Myocyte (in vitro differentiated cells): ENCODE measurements around the gene MYORG. TPM values are rescaled to one million over a fixed set of nuclear protein-coding genes. Genes with fewer than 3 reads are reported as not detected.

Experiments used
- DNase-seq: peaks from one replicate; pipeline ENCODE4 v3.0.0-alpha.2; 2012; ENCODE audit warnings: low read depth
- total RNA-seq: library from RNA; depleted of rRNA; stranded (reverse); fragments of >200 nt; gene quantifications from 2 replicates; pipeline ENCODE4 v1.2.3, GENCODE V29; 2014

MYORG gene
- total RNA-seq, 1 donor from 2014 or later: 7.6 TPM

DNA sequence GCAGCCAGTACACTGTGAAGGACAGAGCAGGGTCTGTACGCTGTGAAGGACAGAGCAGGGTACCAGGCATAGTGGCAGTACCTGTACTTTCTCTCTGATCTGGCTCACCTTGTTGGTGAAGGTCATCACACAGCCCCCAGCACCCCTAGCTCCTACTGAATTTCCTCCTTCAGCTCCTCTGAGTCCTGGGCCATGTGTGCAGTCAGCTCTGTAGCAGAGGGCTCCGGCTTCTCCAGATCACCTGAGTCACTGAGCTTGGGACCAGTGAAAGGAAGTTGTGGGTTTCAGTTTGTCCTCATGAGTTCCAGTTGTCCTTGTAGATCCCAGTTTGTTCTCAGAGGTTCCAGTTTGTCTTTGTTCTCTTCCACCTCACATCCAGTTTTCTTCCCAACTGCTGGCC is 41.8 kb downstream of the MYORG start:
- no peak for DNase-seq

DNA sequence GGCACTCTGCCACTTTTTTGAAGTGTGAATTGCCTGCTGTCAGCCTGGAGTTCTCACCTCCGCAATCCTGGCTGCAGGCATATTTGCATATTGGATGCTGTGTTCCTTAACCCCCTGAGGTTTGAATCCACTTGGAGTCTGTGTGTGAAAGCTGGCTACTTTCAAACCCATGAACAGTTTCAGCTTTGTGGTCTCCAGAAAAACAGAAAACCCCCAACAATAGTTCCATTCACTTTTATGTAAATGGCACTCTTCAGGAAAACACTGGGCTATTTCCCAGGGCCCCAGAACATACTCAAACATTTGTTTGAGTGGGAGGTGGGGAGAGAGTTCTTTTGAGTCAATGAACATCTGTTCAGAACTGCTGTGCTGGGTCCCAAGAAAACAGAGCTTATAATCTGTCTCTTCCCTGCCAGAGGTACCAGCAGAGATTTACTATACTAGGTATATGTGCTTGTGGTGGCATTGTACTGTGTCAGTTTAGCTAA is 42.3 kb downstream of the MYORG start:
- no peak for DNase-seq

DNA sequence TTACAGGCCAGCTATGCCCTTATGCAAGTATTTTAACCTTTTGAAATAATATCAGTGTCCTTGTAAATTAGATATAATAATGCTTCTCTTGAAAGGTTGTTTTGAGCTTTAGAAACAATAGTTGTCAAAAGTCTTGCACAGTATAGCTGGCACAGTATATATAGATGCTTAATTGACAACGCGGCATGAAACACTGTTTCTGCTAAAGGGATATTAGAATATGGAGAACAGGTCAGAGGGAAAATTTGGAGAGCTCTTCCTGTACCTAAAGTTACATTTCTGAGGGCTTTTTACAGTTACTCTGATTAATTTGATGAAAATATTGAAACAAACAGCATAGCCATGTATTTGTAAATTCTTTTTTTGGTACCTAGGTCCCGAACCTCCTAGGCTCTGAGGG is 42.9 kb downstream of the MYORG start:
- DNase-seq: no peak

DNA sequence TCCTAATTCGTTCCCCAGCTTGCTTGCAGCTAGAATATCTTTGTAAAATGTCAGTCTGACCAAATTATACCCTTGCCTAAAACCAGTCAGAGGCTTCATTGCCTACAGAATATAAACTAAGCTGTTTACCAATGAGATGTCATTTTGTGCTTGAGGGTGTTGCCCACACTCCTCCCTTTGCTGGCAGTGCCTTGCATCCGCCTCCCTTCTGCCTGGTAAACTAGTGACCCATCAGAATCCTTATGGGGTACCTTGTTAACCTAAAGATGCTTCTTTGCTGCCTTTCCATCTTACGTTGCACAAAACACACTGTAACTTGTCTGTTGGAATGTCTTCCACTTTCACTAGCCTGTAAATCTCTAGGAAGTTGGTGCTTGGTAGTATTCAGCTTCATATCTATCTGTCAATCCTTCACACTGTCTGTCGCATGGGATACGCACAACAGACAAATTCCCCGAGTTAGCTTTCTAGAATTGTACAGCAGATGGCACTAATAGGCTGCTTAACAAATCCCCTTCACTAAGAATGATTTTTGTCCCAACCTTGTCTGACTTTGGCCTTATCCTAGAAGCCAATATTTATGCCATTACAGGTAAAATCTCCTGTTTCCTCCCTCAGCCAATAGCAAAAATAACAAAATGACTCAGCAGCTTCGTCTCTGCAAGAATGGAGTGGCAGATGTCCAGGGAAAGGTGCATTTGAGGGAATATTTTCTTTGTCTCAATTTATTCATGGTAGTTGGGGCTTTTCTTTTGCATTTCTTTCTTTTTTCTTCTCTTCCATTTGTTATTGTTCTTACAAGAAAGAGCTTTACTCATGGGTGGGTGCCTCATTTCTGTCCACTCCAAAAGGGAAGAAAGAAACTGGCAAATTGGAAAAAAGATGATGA is 44.4 kb downstream of the MYORG start:
- peak; percentile 58 for DNase-seq

DNA sequence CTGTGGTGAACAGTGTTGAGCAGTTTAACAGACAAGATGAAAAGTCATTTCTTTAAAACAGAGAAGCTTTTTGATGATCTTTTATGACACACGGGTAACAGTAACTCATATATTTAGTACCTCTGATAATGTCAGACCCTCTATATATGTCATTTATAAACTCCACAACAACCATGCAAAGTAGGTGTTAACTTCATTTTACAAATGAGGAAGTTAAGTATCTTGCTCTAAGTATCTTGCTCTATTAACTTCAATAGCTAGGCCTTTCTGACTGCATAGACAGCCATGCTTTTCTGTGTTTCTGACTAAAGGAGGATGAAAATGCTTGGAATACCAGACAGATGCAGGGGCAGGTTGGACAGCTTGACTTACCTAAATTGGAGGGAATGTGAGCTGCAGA is 45.5 kb downstream of the MYORG start:
- DNase-seq: no peak

DNA sequence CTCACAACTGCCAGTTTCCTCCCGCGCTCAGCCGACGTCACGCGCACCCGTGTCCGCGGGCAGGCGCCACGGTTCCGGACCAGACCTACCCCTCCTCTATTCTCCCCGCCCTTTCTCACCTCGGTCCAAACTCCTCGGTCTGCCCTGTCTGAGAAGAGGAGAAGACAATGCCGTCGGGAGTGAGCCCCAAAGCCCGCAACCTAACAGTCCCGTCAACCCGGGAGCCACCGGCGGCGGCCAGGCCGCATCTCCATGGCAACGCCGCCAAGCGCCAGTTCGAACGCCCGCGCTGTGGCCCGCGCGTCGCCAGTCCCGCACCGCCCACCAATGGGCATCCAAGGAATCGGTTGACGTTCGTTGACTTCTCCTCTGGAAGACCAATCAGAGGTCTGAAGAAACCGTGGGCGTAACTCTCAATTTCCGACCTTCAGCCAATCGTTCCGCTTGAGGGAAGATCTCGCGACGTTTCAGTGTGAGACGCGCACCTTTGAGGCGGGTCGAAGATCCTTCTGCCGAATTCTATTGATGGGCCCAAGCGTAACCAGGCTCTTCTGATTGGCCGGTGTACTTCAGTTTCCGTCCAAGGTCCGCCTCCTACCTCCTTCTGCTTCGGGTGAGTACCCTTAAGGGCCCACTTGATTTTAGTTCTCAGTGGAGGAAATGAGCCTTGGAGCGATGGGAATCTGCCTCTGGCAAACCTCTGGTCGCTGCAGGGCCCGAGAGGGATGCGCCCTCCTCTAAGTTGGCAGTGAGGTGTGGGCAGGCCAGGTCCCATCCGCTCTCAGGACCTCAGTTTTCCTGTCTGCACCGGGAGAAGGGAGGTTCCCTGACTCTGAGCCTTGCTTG is 47.5 kb downstream of the MYORG start, which contains the start of the genes KIF24 and NUDT2:
Gene KIF24 (minus strand): TSS at position 282 of the 846 bp plus-strand sequence. CDS start 17,922 bp downstream, outside the sequence.
Gene NUDT2 (plus strand): TSS at position 583 of the 846 bp plus-strand sequence. CDS start 9,471 bp downstream, outside the sequence.
- peak; percentile 100 for DNase-seq

DNA sequence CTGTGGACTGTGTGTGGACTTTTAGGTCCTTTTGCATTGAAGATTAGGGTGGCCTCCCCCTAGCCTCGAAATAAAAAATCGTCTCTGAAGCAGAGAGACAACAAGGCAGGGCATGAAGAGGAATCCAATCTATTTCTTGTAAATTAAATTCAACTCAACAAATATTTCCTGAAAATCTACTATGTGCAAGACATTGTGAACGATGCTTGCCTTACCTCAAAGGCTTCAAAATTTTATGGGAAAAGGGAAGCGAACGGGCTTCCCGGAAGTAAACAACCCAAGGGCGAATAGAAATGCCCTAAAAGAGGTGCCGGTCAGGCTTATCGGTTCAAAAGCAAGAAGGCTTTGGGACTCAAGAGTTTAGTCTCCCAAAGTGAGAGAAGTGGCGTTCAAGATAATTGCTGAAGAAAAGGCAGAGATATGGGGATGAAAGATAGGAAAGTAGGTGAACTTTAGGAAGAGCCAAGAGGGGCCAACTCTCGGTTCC is 48.2 kb downstream of the MYORG start:
- DNase-seq: no peak

DNA sequence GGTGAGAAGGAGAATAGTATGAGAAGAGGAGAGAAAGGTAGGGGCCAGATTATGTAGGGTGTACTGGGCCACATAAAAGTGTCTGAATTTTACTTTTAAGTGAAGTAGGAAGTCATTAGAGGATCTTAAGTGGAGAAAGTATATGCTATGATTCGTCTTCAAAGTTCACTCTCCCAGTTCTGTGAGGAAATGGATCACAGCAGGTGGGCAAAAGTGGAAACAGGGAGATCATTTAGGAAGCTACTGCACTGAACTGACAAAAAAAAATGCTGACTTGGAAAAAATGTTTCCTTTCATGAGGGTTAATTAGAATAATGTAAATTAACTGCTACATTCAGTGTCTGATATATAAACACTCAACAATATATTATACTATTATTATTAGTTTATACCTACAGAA is 50.0 kb downstream of the MYORG start:
- DNase-seq: no peak

DNA sequence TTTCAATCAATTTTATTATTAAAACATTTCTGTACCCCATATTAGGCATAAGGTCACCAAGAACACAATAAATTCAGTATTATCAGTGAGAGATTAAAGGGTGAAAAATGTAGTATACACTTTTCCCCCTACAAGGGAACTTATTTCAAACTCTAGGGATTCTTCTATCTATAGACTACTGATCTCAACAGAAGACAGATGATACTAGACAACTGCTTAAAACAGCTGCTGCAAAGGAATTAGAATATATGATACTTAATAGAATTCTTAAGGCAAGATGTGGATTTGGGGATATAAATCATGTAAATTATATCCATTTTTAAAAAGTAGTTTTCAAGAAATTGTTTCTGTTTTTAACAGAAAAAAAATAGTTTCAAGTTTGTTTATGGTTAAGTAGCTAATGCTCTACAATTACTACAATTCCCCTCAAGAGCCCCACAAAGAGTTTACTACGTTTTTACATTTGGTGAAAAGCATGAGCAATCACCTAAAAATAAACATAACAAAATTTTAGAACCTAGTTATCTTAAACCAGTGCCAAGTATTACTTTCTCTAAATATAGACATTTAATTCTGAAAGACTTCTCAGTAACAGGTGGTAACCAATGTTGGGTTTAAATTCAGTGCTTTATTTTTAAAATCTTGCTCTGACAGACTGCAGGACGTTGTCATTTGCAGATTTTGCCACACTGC is 53.7 kb downstream of the MYORG start:
- peak; percentile 70 for DNase-seq

DNA sequence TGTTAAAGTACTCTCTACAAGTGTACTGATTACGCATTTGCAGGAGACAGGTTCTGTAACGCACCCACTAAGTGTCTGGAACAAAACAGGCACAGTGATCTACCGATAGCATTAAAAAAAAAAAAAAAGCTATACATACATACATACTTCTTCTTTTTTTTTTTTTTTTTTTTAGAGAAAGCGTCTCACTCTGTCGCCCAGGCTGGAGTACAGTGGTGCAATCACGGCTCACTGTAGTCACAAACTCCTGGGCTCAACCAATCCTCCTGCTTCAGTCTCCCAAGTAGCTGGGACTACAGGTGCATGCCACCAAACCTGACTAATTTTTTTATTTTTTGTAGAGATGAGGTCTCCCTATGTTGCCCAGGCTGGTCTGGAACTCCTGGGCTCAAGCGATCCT is 55.2 kb downstream of the MYORG start:
- no peak for DNase-seq

DNA sequence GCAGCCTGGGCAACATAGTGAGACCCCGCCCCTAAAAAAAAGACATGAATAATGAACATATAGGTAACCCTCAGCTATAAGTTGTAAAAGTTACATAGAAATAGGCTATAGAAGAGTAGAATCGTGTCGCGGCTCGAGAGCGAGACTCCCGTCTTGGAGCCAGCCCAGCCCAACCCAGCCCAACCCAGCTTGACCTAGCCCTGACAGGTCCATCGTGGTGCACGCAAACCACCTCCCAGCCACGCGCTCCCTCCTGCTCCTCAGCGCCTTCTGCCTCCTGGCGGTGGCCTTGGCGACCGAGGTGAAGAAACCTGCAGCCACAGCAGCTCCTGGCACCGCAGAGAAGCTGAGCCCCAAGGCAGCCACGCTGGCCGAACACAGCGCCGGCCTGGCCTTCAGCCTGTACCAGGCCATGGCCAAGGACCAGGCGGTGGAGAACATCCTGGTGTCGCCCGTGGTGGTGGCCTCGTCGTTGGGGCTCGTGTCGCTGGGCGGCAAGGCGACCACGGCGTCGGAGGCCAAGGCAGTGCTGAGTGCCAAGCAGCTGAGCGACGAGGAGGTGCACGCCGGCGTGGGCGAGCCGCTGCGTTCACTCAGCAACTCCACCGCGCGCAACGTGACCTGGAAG is 58.4 kb downstream of the MYORG start:
- DNase-seq: no peak

DNA sequence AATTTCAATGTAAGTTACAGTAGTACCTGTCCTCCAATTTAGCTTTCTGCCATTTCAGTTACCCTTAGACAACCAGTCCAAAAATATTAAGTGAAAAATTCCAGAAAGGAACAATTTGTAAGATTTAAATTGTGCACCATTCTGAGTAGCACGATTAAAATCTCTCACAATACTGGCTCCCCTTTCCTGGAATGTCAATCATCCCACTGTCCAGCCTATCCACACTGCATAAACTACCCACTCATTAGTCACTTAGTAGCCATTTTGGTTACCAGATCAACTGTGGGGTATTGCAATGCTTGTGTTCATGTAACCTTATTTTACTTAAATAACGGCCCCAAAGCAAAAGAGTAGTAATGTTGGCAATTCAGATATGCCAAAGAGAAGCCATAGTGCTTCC is 59.3 kb downstream of the MYORG start:
- DNase-seq: no peak

Other genes with a start within 250 kb of the MYORG start
- 28.6 and 30.5 TPM in 2 replicates for gene UBAP1, start 197.9 kb downstream of the MYORG start, total RNA-seq
- 2.0 and 2.1 TPM in 2 replicates for gene KIF24, start 47.6 kb downstream of the MYORG start, total RNA-seq
- 28.3 and 28.4 TPM in 2 replicates for gene NUDT2, start 47.3 kb downstream of the MYORG start, total RNA-seq
- gene FAM219A, start 81.7 kb upstream of the MYORG start, total RNA-seq: 18.9 and 19.2 TPM in 2 replicates
- 0.13 TPM in 1 of 2 replicates, not detected in the other for gene DNAI1, start 81.9 kb upstream of the MYORG start, total RNA-seq
- 0.21 and 0.35 TPM in 2 replicates for gene ENHO, start 146.1 kb upstream of the MYORG start, total RNA-seq
- 0.05 TPM in 1 of 2 replicates, not detected in the other for gene CNTFR, start 212.8 kb upstream of the MYORG start, total RNA-seq
- gene RPP25L, start 235.2 kb upstream of the MYORG start, total RNA-seq: 26.1 and 39.4 TPM in 2 replicates
- gene DCTN3, start 243.6 kb upstream of the MYORG start, total RNA-seq: 57.2 and 98.8 TPM in 2 replicates